Superior temporal gyrus (tissue), 1 donor: Measurements from ENCODE around the gene RAPGEF6.
"Not testable (repeated sequence)": the region's sequence is repeated elsewhere in the genome, so short reads cannot be mapped to it uniquely, and the experiment has no call there.

Source experiments
- DNase-seq: peaks from one replicate; pipeline ENCODE4 v3.0.0-alpha.2; 2016; ENCODE audit errors: extremely low spot score

Gene RAPGEF6

DNA sequence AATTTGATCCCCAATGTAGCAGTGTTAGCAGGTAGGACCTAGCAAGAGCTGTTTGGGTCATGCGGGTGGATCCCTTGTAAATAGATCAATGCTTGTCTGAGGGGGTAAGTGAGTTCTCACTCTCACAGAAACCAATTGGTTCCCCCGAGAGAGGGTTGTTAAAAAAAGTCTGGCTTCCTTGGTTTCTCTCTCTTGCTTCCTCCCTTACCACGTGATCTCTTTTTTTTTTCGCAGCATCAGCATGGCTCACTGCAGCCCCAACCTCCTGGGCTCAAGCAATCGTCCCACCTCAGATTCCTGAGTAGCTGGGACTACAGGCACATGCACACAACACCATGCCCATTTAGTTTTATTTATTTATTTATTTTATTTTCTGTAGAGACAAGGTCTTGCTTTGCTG lies 26.4 kb downstream of the RAPGEF6 start:
- DNase-seq, result no peak

GRCh38 chr5:131607903-131608540 lies 27.0 kb downstream of the RAPGEF6 start:
- no peak for DNase-seq

DNA sequence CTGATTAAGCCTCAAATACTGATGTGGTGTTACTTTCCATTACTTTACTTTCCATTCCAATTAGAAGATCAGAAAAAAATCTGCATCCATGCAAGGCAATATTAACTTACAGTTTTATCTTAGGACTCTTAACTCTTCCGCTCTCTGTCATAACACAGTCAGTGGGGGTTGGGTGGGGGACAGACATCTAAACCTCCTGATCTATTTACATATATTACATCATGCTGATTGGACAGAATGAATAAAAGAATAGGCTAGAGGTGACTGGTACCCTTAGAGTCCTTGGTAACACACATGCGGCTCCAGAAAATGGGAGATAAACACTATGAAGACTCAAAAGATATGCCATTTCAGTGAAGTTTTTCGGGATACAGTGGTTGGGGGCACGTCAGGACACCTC lies 27.6 kb downstream of the RAPGEF6 start:
- no peak for DNase-seq

- DNase-seq, result no peak
These were observed 29.9 kb downstream of the RAPGEF6 start for GRCh38 chr5:131605086-131605485.

DNA sequence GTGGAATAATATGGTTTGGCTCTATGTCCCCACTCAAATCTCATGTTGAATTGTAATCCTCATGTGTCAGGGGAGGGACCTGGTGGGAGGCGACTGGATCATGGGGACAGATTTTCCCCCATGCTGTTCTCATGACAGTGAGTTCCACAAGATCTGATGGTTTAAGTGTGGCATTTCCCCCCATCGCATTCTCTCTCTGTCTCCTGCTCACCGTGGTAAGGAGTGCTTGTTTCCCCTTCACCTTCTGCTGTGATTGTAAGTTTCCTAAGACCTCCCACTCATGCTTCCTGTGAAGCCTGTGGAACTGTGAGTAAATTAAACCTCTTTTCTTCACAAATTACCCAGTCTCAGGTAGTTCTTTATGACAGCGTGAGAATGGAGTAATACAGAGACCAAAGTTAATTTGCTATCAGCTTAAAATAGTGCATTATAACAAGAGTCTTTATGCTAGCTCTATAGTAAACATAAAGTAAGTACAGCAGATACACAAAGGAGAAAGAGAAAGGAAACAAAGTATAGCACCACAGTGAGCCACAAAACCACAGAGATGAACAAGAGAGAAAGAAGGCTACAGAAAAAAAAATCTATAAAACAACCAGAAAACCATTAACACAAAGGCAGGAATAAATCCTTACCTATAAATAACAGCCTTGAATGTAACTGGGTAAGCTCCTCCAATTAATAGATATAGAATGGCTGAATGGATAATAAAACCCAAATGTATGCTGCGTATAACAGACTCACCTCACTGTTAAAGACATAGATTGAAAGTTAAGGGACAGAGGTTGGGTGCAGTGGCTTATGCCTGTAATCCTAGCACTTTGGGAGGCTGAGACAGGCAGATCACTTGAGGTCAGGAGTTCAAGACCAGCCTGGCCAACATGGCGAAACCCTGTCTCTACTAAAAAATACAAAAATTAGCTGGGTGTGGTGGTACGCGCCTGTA lies 39.7 kb downstream of the RAPGEF6 start:
- DNase-seq, result no peak

- DNase-seq, result no peak
These were observed 41.1 kb downstream of the RAPGEF6 start for GRCh38 chr5:131593921-131594320.

GRCh38 chr5:131593436-131593835 lies 41.6 kb downstream of the RAPGEF6 start:
- DNase-seq, result not testable (repeated sequence)

GRCh38 chr5:131589510-131590348 lies 45.3 kb downstream of the RAPGEF6 start:
- peak; percentile 85 for DNase-seq

DNA sequence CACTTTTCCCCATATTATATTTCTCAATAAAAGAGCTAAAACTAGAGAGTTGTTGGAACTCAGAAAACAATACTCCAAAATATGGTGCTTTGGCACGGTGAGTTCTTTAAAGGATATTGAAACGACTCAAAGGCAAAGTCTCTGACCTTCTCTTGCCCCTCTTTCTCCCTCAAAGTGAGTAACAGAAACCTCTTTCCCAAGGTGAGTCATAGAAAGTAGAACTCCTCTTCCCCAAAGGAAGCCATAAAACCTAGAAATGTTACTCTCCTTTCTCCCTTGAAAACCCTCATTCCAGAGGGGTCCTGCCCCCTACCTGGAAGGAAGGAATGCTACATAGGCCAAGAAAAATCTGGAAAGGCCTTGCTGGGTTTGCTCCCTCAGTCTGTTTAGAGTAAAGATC lies 47.5 kb downstream of the RAPGEF6 start:
- no peak for DNase-seq

DNA sequence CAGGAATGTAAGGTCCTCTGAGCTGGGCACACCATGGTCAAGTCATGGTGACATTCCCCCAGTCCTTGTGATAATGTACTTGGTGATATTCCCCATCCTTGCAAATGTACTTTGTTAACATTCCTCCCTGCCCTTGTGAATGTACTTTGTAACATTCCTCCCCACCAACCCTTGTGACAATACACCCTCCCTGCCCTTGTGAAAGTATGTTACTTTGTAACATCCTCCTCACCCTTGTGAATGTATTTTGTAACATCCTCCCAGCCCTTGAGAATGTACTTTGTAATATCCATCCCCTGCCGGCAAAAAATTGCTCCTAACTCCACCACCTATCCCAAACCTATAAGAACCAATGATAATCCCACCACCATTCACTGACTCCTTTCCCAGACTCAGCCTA lies 53.3 kb downstream of the RAPGEF6 start:
- no peak for DNase-seq

DNA sequence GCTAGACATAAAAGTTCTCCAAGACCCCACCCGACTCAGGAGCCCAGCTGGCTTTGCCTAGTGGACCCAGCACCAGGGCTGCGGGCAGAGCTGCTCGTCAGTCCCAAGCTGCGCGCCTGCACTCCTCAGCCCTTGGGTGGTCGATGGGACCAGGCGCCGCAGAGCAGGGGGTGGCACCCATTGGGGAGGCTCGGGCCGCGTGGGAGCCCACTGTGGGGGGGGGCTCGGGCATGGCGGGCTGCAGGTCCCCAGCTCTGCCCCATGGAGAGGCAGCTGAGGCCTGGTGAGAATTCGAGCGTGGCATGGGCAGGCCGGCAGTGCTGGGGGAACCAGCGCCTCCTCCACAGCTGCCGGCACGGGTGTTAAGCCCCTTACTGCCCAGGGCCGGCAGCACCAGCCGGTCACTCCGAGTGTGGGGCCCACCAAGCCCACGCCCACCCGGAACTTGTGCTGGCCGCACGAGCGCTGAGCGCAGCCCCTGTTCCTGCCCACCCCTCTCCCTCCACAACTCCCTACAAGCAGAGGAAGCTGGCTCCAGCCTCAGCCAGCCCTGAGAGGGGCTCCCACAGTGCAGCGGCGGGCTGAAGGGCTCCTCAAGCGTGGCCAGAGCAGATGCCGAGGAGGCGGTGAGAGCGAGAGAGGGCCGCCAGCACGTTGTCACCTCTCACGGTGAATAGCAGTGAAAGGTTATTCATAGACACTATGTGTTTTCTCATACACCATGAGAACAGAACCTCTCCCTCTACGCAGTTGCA lies 54.9 kb downstream of the RAPGEF6 start:
- DNase-seq, result no peak

GRCh38 chr5:131575660-131576227 lies 59.3 kb downstream of the RAPGEF6 start:
- no peak for DNase-seq

DNA sequence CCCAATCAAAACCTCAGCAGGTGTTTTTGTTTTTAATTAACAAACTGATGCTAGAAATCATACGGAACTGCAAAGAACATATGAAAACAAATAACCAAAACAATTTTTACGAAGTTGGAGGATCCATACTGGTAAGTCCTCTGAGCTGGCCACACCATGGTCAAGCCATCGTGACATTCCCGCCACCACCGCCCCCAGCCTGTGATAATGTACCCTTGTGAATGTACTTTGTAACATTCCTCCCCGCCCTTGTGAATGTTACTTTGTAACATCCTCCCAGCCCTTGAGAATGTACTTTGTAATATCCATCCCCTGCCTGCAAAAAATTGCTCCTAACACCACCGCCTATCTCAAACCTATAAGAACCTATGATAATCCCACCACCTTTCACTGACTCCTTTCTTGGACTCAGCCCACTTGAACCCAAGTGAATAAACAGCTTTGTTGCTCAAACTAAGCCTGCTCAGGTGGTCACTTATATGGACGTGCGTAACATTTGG lies 63.3 kb downstream of the RAPGEF6 start:
- DNase-seq, result no peak

DNA sequence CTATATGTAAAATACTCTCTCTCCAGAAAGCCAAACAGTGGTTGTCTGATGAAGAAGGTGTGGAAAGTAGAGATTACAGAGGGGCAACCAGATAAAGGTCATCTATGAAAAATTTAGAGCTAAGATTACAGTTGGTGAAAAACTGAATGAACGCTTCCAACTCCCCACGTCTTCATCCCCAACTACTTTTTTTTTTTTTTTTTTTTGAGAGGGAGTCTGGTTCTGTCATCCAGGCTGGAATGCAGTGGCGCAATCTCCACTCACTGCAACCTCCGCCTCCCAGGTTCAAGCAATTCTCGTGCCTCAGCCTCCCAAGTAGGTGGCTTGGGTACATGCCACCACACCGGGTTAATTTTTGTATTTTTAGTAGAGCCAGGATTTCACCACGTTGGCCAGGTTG lies 64.3 kb downstream of the RAPGEF6 start:
- no peak for DNase-seq

- no peak for DNase-seq
These were observed 70.8 kb downstream of the RAPGEF6 start for GRCh38 chr5:131564229-131564652.

DNA sequence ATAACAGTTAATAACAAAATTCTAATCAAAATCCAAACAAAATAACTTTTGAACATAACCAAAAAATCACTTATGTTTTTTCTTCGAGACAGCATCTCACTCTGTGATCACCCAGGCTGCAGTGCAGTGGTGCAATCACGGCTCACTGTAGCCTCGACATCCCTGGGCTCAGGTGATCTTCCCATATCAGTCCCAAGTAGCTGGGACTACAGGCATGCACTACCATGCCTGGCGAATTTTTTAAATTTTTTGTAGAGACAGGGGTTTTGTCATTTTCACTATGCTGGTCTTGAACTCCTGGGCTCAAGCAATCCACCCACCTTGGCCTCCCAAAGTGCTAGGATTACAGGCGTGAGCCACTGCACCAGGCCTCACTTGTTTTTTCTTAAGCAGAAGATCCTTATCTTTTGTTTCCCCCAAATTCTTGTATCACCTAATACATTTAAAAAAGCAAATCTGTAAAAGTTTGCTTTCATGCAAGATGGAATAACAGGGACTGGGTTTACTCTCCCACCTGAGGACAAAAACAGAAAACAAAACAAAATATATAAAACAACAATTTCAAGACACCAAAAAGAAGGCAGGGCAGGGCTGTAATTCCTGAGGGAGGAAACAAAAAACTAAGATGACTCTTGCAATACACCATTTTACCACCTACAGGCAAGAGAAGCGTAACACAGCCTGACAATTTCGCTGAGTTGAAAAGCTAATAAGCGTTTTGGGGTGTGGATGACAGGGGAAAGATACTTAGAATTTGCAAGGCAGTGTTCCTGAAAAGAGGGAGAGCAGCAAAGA lies 71.4 kb downstream of the RAPGEF6 start:
- DNase-seq, result no peak

DNA sequence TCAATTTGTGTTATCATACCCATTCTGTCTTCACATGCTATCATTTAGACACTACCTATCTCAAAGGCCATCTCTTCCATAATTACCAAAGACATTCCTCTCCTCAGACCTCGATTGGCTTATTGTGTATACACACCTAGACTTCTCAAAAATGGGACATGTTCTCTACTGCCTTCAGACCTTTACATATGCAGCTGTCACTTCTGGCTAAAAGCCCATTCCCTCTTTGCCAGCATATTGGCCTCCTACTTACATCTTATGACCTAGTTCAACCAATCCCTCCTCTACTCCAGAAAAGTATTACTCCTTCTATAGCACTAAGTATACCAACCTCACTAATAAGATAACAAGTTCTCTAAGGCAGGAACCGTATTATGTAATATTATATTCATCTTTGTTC lies 84.4 kb downstream of the RAPGEF6 start:
- no peak for DNase-seq

GRCh38 chr5:131548176-131548575 lies 86.9 kb downstream of the RAPGEF6 start:
- DNase-seq, result no peak

GRCh38 chr5:131545845-131546244 lies 89.2 kb downstream of the RAPGEF6 start:
- DNase-seq, result no peak

DNA sequence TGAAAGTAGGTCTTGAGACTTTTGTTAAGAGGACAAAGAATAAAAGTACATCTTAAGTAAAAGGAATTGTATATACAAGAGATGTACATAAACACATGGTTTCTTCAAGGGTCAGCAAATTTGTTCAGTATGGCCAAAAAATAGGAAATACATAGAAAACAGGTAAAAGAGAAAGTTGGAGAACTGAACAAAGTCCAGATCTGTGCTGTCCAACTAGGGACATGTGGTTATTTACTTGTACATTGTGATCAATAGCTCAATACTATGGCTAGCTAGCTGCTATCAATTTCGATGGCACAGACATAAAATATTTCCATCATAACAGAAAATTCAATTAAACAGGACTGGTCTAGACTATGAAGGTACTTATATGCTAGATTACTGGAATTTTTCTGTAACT lies 92.3 kb downstream of the RAPGEF6 start:
- no peak for DNase-seq
